HTR-8/SVneo (cell line): ENCODE measurements around the gene UBL4B.

Experiments
- DNase-seq: peaks from one replicate; pipeline ENCODE4 v3.0.0; 2011; ENCODE audit warnings: low spot score, mixed read lengths; ENCODE audit not compliant: insufficient read length
- FAIRE-seq: peaks from 2 replicates; lab custom pipeline; 2011; peaks lifted over from hg19 to GRCh38; lab: Jason Lieb, UNC

The UBL4B gene

GRCh38 chr1:110084227-110085078, 27.8 kb upstream of the UBL4B start:
- DNase-seq (no peak), FAIRE-seq (no peak)

DNA sequence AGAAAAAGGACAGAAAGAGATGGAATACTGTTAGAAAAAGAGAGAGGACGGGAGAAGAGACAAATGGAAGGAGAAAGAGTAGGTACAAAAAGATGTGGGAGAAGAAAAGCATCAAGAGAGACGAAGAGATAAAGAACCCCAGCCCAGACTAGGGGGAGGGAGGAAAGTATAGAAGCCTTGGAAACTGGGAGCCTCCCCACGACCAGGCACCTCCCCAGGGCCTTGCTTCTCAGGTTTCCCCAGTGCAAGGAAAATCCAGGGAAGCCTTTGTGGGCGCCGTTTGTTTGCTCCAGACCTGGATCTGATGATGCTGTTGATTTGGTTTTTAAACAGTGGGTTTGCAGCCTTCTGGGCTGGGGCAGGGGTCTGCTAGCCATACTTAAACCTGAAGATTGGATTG, 26.6 kb upstream of the UBL4B start:
- no peak for FAIRE-seq
- DNase-seq: no peak

DNA sequence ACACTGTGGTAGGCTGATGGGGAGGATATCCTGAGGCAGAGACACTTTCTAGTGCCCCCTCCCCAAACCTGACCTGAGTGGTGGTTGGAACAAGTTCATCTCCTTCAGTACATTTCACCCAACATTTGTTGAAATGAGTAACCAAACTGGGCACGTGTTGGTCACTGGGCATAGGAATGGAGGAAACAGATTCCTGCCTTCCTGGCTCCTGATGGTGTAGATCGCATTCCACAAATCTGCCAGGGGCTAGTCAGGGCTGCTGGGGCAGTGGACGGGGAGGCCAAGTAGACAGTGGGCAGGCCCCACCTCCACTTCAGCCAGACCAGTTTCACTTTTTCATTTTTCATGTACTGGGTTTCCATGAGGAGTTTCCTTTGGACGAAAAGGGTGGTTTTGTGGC, 25.3 kb upstream of the UBL4B start:
- DNase-seq (no peak), FAIRE-seq (no peak)

GRCh38 chr1:110087812-110088738, 24.2 kb upstream of the UBL4B start:
- FAIRE-seq (no peak), DNase-seq (peak; percentile 63)

GRCh38 chr1:110088739-110089316, 23.4 kb upstream of the UBL4B start:
- DNase-seq (no peak), FAIRE-seq (no peak)

DNA sequence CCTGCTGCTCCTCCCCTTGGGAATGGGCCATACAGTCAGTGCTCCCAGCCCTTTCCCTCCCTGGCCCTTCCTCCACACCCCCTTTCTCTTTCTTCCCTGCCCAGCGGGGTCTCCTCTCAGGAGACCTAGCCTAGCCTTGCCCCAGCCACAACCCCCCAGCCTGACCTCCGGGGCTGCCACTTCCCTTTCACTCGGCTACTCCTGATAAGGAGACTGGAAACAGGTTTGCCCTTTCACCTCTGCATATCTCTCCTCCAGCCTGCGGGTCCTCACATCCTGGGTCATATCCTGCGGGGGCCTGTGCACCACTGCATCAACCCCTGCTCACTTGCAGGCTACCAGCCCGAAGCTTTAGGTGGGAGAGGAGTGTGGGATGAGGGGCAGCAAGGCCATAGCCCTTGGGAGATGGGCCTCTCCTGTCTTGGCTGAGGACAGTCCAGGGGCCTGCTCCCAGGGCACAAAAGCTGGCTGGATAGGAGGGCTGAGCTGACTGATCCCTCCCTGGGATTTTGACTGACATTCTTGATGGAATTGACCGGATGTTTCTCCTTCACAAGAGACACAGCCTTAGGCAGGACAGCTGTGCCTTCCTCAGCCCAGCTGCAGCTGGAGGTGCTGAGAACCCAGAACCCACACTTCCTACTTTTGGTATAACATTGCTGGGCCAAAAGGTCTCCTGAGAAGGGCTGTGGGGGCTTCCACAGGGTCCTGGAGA, 22.5 kb upstream of the UBL4B start:
- no peak for DNase-seq
- FAIRE-seq: no peak

GRCh38 chr1:110091381-110091780, 20.9 kb upstream of the UBL4B start:
- DNase-seq: no peak
- no peak for FAIRE-seq

DNA sequence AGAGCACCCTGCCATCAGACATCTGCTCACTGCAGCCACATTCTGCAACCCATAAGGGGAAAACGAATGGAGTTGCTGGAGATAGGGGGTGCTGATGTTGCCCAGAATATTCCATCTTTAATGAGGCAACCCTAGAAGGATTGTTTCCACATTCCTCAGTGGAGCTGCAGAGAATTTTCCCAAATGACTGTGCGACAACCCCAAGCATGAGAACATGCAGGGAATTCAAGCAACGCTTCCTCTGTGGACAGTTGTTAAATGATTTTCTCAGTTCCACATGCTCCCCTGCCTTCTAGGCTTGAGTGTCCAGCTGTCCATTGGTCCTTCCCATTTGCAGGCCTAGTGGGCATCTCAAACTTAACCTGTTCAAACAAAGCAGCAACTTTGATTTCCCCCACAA, 20.5 kb upstream of the UBL4B start:
- FAIRE-seq: no peak
- DNase-seq: no peak

- FAIRE-seq (no peak), DNase-seq (no peak)
Measured at GRCh38 chr1:110092991-110093390, 19.3 kb upstream of the UBL4B start.

DNA sequence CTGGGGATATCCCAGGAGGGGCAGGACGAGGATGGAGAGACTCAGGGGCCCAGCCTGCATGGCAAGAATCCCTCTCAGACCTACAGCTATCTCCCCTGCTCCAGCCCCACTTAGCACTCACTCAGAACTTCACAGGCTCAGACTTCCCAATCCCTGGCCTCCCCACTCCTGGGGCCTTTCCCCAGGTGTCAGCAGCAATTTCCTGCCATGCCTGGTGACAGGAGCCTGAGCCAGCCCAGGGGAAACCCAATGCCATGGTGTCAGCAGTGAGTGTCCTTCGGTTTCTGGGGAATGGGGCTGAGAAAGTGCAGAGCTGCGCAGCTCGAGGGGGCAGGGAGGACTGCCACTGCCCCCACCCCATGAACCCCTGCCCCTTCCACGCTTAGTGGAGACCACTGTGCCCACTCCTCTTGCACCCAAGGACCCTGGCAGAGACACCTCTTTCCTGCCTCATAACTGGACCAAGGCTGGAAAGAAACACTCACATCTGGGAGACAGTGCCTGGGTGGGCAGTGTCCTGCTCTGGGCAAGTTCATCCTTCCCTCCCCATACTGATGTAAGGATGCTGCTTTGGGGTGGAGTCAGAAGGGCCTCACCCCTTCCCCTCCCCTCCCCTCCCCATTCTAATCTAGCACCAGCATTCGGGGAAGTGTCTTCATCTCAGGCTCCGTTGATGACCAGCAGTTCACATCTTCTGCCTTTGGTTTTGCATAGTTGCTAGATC, 17.1 kb upstream of the UBL4B start:
- DNase-seq (no peak), FAIRE-seq (no peak)

- DNase-seq: no peak
- FAIRE-seq: no peak
Measured at GRCh38 chr1:110097507-110098221, 14.6 kb upstream of the UBL4B start.

DNA sequence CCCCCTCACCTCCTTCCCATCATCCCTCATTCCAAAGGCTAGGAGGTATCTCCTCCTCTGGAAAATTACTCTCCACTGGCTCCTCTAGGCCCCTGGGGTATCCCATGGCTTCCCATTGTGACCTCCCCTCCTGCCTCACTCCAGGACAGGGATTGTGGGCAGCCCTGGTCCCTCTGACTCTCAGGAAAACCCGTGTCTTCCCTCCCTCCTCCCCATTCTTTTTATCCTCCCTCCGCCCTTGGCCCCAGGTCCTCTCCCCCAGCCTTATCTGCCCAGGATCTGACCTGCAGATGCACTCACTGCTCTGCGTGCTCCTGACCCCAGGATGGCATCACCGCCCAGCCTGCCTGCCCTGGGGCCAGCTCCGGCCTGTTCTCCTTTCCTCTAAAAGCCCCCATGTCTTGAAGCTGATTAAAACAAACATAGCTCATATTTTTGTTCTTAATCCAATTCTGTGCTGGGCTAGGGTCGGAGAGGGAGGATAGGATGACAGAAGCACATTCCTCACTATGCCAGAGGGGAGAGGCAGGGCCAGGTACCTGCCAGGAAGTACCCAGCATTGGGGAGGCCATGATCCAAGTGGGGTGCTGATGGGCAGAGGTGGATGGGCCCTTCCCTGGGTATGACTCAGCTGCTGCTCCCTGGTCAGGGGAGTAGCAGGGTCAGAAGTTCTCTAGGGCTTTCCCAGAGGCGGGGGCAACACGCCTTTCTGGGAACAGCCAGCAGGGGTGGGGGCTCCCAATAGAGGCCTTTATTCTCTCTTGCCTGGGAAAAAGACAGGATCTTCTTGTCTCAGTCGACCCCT, 13.8 kb upstream of the UBL4B start:
- DNase-seq: peak; percentile 25
- no peak for FAIRE-seq

DNA sequence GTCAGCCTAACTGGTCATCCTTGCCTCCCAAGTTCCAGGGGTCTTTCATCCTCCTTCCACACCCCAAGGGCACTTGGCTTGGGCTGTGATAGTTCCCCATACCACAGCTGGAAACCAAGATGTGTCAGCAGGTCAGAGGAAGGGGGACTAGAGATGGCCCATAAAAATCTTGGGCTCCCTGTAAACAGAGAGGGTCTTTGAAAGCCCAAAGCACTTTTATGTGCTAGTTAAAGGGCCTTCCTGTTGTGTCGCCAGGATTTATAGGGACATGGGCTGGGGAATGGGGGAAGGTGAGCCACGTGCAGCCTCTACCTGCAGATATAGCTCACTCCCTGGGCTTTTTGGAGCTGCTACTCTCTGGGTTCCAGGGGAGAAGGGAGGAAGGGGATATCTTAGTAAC, 11.9 kb upstream of the UBL4B start:
- FAIRE-seq (no peak), DNase-seq (no peak)

- DNase-seq (peak; percentile 28), FAIRE-seq (no peak)
Measured at GRCh38 chr1:110102081-110102480, 10.2 kb upstream of the UBL4B start.

DNA sequence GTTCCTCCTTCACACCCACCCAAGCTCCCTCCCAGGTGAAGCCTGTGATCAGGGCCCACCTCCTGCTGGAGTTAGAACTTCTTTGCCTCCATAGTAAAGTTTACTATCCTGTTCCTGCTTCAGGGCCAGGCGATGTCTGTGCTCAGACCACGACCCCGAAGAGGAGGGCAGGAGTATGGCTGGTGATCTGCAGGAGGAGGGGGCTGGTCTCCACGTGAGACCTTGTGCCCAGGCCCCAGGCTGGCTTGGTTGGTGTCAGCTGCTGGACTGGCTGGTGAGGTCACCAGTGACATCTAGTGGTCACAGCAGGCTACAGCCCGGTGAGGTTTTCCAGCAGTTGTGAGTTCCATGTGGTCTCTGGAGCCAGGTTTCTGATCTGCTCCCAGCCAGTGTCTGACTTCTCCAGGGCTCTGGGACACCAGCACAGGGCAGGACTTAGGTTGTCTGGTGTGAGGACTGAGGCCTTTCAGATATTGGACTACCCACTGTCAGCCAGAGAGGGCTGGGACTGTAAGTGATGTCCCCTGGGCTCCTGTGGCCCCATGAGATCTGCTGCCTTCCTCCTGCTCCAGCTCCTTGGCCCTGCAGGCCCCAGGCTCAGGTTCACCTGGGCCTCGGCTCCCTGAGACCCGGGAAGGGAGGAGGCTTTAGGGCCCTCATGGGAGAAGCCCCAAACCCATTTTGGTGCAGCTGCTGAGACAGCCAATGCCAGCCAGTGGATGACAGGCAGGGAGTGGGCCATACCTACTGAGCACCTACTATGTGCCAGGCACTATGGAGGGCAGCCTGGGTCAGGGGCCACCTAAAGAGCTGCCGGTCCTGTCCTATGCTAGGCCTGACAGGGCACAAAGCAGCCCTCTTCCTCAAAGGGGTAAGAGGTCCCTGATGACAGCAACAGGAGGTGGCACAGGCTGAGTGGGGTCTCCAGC, 6.0 kb upstream of the UBL4B start:
- FAIRE-seq: peak; percentile 54
- peak; percentile 62 for DNase-seq

GRCh38 chr1:110107867-110108469, 4.3 kb upstream of the UBL4B start:
- DNase-seq (no peak), FAIRE-seq (no peak)

DNA sequence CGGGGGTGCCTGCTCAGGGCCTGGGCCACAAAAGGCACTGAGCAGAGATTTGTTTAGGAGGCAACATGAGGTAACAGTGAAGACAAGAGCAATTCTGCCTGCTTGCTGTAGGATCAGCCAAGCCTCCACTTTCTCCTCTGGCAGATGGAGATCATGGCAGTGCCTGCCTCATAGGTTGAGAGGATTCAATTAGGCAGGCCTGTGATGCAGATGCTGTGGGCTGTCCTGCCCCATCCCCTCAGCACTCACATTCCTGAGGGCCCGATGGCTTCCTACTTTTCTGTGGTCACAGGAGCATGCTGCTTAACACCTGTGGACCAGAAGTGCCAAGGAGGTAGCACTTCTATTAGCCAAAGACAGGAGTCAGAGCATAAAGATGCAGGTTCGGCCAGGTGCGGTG, 1.2 kb upstream of the UBL4B start:
- no peak for FAIRE-seq
- DNase-seq: no peak
